Measurements from ENCODE around the gene NEK7.

- TF ChIP-seq CTCF (IDR thresholded peaks at IDR 0.05) (no peak), ZFX (IDR thresholded peaks at IDR 0.05; ENCODE audit: borderline replicate concordance) (no peak)
These were observed 133.4 kb downstream of the NEK7 start for GRCh38 chr1:198290089-198290683.
